Activated CD4-positive, CD25-positive, alpha-beta regulatory T cell treated with anti-CD3 and anti-CD28 coated beads, Interleukin-2, amount 50 U/mL, for 72 hours (primary cell): ENCODE measurements around the gene SMYD3.

Source experiments
- DNase-seq: peaks from one replicate; pipeline ENCODE4 v3.0.0; 2021

The SMYD3 gene

DNA sequence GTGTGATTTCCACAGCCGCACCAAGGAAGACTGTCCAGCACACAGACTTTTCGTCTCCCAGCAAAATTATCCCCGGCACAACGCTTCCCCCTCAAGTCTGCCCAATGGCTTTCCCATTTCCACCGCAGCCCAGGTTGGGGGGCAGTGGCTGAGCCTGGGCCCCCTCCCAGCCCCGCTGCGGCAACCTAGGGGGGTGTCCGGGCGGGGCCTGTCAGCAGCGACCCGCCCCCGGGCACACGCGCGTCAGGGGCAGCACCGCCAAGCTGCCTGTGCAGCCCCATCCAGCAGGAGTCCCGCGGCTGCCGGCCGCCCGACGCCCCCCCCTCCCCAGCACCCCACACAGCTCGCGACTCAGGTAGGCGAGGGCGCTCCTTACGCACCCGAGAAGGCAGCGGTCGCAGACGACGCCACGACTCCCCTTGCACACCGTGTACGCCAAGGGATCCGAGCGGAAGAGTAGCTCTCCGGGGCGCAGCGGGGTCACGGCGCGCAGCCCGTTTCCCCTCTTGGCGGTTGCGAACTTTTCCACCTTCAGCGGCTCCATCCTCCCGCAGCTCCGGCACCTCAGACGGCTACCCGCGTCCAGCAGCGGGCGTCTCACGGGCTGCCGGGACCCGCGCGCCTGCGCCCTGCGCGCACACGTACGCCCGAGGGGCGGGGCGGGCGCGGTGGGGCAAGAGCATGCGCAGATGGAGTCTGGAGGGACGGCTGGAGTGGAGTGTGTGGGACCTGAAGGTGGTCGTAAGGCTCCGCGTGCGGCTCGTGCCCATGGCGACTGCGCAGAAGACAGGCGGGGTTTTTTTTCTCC lies at the start of gene SMYD3:
SMYD3 (minus strand) TSS at position 606 of the 808 bp plus-strand sequence.
- peak; percentile 75 for DNase-seq

DNA sequence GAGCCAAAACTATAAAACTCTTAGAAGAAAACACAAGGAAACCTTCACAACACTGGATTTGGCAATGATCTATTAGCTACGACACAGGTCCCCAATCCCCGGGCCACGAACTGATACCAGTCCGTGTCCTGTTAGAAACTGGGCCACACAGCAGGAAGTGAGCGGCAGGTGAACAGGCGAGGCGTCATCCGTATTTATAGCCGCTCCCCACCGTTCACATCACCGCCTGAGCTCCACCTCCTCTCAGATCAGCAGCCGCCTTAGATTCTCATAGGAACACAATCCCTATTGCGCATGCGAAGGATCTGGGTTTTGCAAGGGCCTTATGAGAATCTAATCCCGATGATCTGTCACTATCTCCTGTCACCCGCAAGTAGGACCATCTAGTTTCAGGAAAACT lies 47.1 kb upstream of the SMYD3 start:
- DNase-seq: no peak

DNA sequence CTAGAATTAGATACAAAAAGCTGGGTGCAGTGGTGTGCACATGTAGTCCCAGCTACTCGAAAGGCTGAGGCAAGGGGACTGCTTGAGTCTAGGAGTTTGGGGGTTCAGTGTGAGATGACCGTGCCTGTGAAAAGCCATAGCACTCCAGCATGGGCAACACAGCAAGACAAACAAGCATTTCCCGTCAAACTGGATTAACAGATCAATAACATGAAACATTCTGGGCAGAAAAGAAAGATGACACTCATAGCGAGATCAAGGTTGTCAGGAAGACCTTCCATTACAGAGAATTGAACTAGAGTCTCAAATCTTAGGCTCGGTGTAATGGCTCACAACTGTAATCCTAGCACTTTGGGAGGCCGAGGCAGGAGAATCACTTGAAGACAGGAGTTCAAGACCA lies 45.0 kb upstream of the SMYD3 start:
- DNase-seq: no peak

DNA sequence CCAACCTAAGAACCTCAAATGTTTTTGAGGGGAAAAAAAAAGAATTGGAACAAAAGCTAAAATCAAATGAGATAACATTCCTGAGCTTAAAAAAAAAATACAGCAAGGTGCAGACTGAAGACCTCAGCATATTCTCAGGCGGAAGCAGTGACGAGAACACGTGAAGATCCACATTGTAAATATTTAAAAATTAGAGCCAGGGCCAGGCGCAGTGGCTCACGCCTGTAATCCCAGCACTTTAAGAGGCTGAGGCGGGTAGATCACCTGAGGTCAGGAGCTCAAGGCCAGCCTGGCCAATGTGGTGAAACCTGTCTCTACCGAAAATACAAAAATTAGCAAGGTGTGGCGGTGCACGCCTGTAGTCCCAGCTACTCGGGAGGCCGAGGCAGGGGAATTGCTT lies 43.3 kb upstream of the SMYD3 start:
- no peak for DNase-seq

DNA sequence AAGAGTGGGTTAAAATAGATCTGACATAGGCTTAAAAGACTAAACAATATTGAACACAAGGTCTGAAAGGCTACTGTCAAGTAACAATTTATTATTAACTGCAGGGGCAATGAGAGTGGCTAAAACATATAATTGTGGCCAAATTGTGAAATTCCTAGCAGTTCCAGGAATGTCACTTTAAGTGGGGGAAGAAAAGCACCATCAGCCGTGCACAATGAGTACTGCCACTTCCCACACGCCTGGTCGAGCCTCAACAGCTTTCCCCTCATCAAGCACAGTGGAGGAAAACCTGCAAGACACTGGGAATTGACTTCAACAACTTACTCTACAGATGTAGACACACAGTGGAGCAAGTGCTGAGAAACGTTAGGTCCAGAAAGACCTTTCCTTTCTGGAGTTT lies 42.6 kb upstream of the SMYD3 start:
- DNase-seq: no peak

DNA sequence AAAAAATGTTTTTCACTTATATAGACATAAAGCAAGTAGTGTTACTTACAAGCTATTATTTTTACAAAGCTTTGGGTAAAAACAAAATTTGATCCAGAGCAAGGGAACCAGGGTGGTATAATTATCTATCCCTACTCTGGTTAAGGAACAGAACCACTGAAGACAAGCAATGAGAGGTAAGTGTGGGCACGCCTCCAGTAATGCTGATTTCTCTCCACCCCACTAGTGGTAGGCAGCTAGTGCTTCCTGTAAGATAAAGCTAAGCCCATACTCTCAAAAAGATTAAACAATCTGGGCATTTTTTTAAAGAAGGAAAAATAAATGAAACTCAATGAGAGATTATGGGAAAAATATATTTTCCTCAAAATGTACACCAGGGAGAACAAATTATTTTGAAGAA lies 36.9 kb upstream of the SMYD3 start:
- DNase-seq: no peak

DNA sequence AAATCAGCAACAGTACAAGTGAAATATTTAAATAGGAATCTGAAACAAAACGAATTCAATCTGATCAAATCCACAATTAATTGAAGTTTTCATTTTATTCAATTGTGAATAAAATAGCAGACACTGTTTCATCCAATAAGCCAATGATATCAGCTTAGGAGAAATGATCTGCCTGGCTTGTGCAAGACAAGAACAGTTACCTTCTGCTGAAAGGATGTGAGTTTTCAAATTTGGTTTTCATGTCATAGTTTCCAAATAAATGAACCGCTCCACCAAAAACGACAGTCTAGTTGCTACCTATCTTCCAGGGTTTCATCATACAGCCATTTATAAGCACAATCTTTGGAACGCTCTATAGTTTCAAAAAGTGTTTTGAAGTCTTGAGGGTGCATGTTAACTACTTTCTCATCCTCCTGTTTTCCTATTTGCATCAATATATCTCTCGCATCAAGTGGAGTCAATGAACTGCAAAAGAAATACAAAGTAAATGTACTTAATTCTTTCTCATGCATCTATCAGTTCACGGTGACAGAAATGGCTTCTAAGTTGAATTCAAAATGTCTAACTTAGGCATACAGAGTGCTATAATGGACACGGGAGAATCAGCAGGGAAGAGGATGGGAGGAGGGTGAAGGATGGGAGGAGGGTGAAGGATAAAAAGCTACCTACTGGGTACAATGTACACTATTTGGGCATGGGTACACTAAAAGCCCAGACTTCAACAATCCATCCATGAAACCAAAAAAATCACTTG lies 33.8 kb upstream of the SMYD3 start:
- DNase-seq: no peak

DNA sequence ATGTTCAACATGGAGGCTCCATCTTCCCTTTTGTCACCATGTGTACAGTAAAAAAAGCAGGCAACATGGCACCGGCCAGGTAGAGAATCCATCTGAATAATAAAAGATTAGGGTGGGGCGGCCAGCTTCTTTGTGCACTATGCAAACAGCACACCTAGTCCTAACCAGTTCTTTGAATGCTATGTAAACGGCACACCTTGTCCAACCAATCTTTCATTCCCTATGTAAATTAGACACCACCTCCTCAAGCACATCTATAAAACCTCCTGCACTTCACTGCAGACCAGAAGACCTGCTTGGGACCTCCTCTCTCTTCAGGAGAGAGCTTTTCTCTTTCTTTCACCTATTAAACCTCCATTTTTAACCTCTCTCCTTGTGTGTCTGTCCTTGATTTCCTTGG lies 30.8 kb upstream of the SMYD3 start:
- DNase-seq: no peak

DNA sequence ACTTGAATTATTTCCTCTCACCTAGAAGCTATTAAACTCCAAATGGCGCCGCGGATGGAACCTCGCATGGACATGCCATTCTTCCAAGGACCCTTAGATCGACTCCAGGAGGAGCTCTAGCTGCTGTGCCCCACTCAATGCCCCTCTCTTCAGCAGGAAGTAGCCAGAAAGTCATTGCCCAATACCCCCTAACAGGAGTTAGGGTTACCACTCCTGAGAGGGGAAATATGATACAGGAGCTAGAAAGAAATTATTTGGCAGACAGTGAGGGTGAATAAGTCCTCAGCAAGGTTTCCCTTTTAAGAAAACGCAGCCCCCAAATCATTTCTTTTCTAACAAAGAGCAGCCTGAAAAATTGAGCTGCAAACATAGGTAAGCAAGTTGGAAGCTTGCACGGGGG lies 30.4 kb upstream of the SMYD3 start:
- no peak for DNase-seq

DNA sequence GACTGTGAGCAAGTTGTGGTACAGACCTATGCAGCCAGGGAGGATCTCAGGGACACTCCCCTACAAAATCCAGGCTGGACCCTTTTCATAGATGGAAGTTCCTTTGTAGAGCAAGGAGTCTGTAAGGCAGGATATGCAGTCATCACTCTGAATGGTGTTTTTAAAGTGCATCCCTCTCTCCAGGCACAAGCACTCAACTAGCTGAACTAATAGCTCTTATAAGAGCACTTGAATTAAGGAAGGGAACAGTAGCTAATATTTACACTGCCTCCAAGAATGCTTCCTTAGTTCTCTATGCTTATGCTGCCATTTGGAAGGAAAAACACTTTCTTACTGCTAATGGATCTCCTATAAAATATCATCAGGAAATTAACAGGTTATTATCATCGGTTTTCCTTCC lies 27.0 kb upstream of the SMYD3 start:
- DNase-seq: no peak

DNA sequence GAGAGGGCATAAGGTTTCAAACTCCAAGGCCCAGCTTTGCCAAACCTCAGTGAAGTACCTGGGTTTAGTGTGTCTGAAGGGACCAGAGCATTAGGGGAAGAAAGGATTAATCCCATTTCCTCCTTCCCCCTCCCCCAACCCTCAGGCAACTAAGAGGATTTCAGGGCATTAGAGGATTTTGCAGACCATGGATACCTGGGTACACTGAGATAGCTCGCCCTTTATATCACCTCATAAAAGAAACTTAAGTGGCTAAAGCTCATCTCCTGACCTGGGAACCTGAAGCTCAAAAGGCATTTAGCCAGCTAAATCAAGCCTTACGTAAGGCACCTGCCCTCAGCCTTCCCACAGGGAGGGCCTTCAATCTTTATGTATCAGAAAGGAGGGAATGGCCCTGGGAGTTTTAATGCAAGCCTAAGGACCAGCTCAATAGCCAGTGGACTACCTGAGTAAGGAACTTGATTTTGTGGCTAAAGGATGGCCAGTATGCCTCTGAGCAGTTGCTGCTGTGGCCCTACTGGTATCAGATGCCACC lies 26.4 kb upstream of the SMYD3 start:
- DNase-seq: no peak

DNA sequence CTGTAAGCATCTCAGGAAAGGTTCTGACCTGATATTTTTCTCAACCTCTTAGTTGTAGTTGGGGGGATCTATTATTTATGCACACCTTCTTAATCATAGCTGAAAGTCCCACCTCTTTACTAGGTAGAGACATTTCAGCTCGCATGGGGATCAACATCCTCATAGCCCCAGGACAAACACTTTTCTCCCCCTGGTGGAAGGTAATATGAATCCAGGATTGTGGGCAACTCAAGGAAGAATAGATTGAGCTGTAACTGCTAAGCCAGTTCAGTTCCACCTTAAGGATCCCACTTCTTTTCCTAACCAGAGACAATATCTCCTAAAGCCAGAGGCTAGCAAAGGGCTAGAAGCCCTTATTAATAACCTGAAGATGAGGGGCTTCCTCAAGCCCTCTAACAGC lies 25.4 kb upstream of the SMYD3 start:
- DNase-seq: no peak

DNA sequence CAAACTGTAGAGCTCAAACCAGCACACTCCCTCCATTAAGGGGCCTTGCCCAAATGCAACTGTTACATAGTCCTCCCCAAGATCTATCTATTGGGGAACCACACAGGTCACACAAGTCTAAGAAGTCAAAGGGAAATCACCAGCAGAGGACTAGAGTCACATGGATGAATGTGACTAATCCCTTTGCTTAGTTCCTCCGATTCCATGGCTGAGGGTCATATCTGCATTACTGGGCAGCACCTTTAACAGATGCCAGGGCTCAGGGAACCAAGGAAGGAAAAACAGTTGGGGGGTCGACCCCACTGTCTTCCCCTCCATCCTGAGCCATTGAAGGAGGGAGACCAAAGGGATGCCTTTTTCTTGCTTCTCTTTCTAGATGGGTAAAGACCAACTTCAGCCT lies 23.4 kb upstream of the SMYD3 start:
- no peak for DNase-seq

DNA sequence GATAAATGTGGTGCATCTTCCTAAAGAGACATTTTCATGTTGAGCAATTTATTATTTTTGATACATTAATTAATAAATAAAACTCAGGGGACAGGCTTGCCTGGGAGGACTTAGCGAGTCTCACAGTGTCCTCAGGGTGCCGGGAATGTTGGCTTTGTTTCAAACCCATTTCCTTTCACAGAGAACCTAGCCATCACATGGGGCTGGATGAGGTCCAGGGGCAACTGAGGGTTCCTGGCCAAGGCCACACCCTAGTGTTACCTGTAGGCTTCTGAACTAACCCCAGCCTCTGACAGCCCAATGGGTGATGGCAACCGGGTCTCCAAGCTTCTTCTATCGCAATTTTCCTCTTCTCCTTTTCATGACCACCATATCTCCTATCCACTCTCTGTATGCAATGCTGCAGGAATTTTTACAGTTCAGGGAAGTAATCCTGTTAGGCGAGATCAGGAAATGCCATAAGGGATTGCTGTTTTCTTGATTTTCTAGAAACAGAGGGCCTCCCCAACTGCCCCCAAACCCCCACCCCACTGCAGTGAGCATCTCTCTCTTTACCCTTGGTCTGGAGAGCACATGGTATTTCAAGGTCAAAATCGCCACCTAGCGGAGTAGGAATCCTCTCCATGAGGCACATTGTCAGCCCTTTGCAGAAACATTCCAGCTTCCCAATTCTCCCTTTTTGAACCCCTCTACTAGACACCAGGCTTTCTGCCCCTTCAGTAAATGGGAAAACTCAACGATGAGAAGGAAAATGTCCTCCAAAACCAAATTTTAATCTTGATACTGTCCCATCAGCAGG lies 22.1 kb upstream of the SMYD3 start:
- DNase-seq: no peak

DNA sequence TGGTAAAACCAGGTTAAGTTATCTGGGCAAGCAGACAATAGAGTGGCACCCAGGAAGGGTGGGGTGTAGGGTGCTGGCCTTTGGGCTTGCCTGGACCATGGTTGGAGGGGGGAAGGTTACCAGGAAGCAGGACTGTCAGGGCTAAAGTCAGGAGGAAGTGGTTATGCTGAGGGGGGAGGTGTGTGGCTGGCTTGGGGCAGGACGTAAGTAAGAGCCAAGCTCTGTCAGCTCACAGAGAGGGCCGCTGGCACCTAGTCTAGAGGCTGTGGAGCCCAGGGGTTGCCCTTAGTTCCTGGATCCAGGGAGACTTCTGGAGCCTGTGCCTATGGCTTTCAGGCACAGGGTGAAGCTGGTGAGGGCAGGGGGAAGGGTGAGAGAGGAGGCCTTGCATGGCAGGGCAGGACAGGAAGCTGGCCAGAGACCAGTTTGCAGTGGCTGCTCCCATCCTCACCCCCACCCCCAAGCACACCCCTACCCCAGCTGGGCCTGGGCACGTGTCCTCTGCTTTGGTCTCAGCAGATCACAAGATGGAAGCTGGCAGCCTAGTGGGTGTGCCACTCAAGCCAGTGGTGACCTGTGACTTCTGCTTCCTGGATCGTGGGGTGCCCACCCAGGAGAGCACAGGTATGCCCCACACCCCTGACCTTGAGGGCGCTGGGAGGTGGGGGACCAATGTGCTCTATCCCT lies 20.5 kb upstream of the SMYD3 start:
- DNase-seq: no peak

DNA sequence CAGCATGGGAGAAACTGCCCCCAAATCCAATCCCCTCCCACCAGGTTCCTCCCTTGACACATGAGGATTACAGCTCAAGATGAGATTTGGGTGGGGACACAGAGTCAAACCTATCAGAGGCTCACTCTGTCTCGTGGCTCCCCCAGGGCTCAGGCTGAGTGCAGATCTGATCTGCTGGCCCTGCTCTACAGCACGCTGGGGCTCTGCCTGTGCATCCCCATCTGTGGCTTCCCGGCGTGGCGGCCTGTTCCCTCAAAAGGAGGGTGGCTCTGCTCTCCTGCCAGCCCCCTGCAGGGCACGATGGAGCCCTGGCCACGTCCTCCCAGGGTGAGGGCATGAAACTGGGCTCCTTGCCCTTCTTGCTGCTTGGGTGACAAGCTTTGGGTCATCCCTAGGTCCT lies 19.8 kb upstream of the SMYD3 start:
- no peak for DNase-seq

DNA sequence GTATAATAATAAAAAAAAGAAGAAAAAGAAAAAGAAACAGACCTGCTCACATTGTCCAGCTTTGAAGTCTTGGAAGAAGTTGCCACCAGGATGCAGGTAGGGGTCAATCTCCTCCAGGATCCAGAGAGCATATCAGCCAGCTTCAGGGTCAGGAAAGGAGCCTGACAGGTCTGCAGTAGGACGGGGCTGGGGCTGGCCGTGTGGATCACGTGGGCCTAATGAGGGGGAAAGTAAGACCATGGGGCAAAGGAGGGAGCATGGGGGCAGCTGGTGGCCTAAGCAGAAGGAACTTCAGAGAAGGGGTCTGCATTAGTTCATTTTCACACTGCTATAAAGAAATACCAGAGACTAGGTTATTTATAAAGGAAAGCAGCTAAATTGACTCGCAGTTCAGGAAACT lies 19.3 kb upstream of the SMYD3 start:
- no peak for DNase-seq

DNA sequence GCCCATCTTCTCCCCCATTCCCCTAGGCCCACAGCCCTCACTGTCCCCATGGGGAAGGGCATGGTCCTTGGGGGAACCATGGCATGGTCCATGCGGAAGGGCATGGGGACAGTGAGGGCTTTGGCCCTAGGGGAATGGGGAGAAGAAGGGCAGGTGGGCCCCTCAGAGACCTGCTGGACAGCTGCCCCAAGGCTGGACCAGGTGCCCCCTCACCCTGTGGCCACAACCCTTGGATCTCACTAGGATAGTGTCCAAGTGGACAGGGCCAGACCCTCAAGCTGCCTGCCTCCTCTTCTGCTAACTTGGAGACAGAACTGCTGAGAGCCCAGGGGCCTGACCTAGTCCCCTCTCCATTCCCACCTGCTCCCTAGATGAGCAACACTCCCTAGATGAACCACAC lies 12.4 kb upstream of the SMYD3 start:
- DNase-seq: no peak

DNA sequence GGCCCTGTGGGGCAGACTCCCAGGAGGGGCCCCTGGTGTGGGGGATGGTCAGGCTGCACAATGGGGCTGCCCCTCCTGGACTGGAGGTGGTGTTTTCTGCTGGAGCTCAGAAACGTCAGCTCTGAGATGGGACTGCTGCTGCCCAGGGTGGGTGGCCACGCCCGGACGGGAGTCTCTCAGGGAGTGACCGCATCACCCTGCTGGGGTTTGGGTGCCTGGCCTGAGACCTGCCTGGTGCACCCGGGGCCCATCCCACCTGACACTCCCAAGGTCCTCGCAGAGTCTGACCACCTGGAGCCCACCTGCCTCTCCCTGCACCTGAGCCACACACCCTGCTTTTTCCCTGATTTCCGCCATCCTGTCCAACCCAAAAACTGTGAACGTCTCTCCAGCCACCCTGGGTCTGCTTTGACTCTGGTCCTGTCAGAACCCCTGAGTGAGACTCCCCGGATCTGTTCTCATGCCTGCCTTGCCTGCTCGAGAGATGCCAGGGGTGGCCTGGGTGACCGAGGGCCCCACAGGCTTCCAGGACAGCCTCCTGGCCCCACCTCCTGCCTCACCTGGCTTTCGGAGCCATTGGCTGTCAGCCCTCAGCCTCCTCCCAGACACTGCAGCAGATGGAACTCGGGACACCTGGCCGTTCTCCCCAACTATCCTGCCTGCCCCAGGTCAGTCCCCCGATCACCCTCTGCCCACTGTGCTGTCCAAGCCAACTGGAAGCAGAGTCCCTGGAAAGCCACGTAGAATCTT lies 11.6 kb upstream of the SMYD3 start:
- no peak for DNase-seq

DNA sequence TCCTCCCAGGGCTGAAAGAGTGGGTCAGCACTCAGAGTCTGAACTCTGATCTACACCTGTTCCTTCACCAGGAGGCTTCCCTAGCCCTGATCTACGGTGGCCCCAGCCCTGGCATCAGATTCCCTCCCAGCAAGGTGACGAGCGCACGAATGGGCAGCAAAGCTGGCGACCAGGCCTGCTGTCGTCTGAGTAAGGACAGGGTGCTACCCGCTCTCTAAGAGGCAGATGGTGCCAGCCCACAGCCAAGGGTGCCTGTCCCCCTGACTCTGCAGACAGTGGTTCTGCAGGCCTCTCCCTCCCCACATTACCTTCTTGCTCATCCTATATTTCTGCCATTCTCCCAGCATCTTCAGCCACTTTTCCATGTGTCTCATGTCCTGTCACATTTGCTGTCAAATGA lies 10.3 kb upstream of the SMYD3 start:
- DNase-seq: no peak

DNA sequence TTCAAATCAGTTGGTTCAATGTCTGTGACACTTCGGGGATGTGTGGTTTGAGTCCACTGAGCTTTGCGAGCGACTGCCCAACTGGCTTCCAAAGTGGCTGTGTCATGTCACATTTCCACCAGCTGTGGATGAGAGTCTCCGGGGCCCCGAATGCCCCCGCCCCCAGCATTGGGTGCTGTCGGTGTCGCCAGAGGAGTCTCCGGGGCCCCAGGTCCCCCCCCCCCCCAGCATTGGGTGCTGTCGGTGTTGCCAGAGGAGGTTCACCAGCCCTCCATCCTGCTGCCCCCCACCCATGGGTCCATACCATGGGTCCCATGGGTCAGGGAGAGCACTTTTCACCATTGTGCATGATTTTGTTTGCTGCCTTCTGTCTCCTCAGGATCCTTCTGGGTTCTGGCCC lies 9.0 kb upstream of the SMYD3 start:
- no peak for DNase-seq

DNA sequence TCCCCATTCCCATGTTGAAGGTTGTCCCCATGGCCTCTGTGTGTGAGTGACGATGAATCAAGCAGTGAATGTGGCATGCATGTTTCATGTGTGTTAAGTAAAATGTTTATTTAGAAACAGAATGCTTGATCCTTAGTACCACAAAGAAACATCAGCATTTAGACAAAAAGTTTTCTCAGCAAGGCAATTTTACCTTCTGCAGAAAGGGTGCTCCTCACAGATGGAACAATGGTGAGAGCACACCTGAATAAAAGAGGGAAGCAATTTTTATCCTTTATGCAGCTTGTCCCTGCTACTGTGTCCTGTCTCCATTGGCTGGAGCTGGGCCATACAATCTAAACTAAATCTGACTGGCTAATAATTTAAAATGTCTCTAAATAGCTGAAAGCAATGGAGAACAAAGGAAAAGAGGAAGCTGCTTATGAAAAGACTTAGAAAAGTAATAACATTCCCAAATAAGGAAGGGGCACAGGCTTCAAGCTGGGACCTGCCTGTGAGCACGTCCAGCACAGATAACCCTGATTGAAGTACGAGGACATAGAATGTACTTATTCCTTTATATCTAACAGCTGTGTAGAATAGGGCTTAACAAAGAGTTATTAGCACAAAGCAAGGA lies 8.4 kb upstream of the SMYD3 start:
- DNase-seq: no peak
